Measurements from ENCODE around the gene GLUL.

GLUL gene

DNA sequence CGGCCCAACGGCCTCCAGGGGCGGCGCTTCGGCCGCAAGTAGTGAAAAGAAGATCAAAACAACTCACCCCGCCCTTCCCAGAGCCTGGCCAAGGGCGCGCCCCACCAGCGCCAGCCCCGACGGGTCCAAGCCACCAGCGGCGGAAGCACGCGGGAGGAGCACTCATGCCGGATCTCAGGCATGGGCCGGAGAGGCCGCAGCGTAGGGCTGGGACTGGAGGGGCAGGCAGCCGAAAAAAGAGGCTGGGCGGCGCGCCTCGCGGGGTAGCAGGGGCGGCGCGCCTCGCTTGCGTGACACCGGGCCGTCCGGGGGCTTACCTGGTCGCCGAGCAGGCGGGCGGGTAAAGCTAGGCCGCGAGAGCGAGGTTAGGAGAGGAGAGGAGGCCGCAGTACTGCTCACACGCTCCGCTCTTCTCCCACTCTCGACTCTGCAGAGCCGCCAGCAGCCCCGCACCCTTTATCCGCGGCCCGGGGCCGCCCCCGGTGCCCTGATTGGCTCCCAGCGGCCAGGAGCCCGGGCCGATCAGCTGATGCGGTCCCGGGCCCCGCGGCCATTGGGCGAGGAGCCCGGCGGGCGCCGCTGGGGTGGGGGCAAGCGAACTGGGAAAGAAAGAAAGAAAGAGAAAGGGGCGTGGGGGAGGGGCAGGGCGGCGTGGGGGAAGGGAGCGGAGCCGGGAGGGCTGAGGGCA is at the start of gene GLUL:
Gene GLUL (minus strand): TSS at position 429 of the 688 bp plus-strand sequence. CDS start 3,053 bp downstream, outside the sequence.
- FAIRE-seq, result no peak

DNA sequence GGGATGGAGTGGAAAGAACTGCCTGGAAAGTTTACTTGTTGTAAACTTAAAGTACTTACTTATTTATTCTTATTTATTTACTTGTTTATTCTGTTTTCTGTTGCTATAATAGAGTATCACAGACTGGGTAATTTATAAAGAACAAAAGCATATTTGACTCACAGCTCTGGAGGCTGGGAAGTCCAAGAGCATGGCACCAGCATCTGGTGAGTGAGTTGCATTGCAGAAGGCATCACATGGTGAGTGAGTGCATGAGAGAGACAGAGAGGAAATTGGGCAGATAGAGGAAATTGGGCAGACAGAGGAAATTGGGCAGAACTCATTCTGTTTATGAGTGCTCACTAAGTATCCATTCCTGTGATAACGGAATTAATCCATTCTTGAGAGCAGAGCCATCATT is 46.7 kb upstream of the GLUL start:
- no peak for FAIRE-seq

DNA sequence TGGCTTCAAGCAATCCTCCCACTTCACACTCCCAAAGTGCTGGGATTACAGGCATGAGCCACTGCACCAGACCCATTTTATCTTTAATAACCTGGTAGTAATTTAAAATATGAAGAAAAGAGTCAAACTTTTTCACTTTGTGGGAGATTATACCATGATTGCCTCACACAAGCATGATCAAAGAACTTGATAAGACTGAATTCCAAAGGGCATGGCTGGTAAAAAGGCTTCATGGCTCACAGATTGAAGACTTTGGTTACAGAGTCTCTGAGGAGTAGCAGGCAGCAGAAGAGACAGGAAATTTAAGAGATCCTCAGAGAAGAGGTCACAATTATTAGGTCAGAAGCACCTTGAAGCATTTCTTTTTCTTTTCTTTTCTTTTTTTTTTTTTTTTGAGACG is 42.0 kb upstream of the GLUL start:
- FAIRE-seq, result no peak

DNA sequence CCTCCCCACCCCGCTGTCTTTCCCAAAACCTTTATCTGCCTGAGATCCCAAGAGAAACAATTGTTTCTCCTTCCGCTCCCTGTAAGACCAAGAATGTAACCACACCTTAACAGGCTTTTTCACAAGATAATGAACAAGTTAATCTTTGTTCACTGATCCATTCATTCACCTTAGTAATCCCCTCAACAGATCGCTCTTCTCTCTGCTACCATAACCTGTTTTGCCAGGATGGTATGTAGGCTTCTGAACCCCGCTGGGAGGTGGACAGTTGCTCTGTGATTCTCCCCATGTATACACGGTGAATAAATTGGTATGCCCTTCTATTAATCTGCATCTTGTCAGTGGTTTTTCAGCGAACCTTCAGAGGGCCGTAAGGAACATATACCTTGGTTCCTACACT is 39.7 kb upstream of the GLUL start:
- FAIRE-seq, result no peak

DNA sequence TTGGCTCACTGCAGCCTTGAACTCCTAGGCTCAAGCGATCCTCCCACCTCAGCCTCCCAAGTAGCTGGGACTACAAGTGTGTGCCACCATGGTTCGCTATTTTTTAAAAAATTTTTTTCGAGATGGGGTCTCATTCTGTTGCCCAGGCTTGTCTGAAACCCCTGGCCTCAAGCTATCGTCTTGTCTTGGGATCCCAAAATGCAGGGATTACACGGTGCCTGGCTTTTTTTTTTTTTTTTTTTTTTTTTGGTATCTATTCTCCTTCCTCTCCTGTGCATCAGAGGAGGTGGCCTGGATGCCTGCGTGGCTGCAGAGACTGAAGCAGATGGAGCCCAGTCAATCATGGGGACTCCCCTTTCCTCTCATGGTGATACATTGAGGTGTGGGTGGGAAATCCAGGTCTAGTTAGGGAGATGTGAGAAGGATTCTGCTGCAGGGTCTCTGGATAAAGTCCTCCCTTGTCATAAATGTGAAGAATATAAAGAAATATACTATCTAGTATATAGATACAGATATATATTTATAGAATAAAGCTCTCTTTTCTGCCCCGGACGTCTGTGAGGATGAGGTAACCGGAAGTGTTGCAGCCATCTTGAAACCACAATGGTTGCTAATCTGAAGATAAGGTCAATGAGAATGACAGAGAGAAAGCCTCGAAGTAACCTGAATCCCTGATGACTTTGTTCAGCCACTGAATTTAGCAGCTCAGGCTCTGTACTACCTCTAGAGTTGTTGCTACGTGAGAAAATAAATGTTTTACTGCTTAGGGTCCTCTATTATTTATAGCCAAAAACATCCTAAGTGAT is 38.9 kb upstream of the GLUL start:
- FAIRE-seq, result no peak

DNA sequence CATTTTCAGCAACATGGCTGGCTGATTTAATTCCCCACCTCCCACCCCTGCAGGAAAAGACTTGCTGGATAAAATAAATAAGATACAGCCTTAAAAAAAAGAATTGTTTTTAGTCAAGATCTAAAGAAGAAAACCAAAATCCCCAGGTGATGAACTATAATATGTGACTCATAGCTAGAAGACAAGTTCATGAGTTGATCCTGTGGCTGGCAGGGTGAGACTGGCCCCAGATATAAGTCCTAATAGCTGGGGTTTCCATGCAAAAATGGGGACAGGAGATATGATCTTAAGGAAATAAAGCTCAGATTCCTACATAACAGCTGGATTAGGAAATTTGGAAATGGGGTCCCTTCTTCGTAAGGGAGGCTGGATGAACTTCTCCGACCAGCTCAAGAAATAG is 36.5 kb upstream of the GLUL start:
- no peak for FAIRE-seq

DNA sequence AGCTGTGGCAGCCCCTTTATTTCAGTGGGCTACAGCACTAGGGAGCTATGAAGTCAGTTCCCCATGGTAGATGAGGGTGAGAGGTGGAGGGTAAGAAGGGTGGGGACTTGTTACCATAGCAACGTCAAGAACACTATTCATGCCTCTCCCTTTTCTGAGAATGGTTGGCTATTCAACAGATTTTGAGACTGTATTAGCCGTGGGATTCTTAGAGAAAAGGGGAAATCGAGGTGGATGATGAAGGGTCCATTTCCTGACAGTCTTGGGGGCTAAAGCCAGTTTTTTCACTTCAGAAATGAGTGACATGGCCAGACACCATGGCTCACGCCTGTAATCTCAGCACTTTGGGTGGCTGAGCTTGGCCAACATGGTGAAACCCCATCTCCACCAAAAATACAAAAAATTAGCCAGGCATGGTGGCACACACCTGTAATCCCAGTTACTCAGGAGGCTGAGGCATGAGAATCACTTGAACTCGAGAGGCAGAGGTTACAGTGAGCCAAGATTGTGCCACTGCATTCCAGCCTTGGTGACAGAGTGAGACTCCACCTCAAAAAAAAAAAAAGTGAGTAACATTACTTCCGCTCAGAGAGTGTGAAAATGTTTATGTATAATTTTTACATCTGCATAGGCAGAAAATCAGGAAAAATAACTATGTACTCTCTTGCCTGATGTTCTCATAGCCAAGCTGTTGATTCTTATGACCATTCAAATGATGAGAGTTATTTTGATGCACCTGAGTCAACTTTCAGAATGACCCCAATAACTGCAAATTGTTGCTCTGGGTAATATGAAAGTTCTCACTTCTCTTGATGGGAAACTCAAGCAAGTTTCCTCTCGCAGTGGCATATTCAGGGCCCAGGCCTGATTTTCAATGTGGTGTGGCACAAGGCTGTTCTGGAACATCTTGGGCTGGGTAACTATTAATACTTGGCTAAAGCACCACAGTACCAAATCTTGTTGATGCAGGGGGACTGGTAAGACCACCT is 35.1 kb upstream of the GLUL start:
- FAIRE-seq, result no peak

DNA sequence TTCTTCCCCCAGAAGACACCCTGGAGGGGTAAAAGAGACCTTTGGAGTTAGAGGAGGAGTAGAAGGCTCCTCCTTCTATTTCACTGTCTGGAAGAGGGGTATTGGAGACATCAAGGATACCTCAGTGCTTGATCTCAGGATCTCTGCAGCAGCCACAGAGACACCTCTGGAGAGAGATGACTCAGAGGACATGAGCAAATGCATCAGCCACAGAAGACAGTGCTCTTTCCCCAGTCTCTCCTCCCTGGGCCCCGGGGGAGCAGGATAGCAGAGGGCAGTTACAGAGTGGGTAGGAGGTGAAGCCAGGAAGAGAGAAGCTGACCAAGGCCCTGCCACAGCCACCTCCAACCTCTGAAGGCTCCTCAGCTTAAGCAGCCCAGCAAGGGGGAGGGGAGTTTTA is 24.2 kb upstream of the GLUL start:
- no peak for FAIRE-seq

DNA sequence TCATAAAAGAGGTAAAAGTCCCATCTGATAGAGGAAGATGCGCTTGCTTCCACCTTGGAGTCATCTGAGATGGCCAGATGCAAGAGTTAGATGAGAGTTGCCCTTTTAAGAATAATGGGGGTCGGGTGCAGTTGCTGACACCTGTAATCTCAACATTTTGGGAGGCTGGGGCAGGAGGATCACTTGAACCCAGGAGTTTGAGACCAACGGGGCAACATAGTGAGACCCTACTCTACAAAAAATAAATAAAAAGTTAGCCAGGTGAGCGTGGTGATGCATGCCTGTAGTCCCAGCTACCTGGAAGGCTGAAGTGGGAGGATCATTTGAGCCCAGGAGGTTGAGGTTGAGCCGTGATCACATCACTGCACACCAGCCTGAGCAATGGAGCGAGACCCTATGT is 22.4 kb upstream of the GLUL start:
- no peak for FAIRE-seq

DNA sequence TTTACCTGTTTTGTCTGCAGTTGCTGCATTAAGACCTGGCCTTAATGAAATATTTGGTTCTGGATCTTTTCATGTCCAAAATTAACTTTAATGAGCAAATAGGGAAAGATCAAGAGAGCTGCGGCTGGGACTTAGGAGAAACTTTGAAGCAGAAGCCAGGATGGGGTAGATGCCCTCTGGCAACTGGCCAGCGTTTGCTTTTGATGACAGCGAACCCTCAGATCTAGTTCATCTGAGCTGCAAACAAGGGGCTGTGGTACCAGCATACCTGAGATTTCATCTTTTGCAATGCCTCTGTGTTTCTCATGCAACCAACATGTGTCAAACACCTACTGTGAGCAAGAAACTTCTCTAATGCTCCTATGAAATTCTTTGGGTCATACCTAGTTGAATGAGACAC is 21.9 kb upstream of the GLUL start:
- FAIRE-seq, result no peak

DNA sequence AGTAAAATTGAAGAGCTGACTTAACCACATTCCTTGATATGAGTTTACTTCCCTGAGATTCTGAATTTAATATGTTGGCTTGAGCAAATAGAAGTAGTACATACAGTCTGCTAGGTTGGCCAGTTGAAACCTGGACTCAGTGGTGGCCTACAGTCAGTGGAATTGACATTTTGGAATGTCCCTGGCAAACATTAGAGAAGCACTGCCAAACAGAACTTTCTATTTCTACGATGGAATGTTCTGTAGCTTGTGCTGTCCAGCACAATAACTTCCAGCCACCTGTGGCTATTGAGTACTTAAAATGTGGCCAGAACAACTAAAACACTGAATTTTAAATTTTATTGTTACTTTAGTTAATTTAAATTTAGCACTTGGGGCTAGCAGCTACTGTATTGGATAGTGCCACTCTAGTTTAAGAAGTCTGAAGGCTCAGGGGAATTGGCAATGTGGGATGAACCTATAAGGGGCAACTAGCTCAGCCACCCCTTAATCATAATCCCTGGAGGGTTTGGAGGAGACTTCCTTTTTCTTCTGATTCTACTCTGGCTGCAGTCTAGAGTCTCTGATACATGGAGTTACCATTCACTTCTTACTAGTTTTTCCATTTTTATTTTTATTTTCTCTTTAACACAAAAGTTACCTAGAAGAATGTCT is 19.2 kb upstream of the GLUL start:
- no peak for FAIRE-seq

DNA sequence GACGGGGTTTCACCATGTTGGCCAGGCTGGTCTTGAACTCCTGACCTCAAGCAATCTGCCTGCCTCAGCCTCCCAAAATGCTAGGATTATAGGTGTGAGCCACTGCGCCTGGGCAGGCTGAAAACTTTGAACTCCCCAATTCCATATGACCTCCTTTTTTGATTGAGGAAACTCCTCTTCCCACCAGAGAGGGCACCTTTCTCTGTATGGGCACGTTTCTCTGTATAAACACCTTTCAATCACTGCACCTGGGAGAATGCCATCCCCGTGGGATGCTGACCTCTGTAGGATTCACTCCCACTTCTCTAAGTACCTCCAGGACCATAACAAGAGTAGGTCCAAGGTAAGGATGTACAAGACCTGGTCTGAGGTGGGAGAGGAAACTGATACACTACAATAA is 18.5 kb upstream of the GLUL start:
- no peak for FAIRE-seq

DNA sequence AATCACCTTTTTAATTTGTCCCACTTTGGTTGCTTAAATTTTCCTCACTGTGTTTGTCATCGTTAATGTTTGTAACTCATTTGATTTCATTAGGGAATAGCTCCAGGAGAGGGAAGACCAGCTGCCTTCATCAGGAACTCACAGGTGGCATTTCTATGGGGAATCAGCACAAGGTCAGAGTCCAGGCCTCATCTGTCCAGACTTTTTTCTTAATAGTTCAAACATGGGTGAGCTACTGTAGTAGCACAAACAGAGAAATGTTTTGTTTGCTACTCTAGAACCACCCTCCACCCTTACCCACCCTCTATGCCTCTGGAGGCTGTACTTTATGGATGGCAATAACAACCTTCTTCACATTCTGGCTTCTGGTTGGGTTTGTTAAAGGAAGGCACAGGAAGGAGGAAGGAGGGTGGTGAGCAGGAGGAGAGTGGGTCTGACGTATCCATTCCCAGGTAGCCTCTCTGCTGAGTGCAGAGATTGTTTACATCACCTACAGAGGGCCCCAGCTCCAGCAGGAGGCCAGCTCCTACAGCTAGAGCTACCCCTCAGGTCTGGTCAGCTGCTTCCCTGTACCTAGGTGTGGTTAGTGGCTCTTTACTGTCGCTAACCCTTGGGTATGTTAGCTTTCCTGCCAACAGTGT is 17.0 kb upstream of the GLUL start:
- FAIRE-seq, result no peak

DNA sequence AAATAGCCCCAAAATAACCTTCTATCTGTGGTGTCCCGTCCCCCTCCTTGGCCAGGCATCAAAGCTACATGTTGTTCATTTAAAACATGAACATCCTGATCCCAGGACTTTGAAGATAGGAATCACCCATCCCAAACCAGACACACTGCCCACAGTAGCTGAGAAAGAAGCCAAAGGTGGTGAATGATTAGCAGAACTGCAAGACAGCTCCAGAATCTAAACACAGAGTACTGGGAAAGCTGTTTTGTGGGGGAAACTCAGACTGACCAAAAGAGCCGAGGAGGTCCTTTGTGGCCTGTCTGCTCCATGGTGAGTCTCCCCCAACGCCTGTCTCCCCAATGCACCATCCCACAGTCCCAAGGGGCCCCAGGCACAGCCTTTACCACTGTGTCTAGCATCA is 16.1 kb upstream of the GLUL start:
- no peak for FAIRE-seq

DNA sequence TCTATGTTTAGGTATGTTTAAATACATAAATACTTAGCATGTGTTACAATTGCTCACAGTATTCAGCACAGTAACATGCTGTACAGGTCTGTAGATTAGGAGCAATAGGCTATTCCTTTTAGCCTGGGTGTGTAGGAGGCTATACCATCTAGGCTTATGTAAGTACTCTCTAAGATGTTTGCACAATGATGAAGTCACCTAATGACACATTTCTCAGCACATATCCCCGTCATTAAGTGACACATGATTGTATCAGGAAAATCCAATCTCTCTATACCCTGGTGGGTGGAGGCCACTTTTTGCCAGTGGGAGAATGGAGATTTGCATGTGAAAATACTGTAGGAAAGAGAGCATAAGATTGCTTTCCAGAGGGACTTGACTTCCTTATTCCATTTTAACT is 14.4 kb upstream of the GLUL start:
- no peak for FAIRE-seq

DNA sequence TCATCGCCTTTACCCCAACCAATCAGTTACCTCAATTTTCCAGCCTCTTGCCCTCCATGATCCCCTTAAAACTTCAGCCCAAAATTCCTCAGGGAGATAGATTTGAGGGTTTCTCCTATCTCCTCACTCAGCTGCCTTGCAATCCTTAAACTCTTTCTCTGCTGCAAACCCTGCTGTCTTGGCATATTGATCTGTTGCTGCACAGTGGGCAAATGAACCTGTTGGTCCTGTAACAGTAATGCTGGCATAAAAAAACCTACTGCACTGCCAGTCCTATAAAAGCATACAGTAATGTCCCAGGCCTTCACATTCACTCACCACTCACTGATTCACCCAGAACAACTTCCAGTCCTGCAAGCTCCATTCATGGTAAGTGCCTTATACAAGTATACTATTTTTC is 14.0 kb upstream of the GLUL start:
- no peak for FAIRE-seq

DNA sequence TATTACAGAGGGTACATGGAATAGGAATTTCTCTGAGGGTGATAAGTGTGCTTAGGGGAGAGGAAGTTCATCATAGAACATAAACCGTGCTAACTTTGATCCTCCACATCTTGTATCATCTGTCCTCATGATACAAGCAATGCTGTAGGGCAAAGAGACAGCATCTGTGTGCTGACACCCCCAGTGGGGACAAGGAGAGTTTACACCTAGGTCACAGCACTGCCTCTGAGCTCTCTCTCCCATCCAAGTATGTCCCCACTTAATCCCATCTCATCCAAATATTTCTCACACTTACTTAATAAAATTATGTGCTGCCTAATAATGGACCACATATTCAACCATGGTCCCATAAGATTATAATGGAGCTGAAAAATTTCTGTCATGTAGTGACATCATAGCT is 13.2 kb upstream of the GLUL start:
- FAIRE-seq, result no peak

DNA sequence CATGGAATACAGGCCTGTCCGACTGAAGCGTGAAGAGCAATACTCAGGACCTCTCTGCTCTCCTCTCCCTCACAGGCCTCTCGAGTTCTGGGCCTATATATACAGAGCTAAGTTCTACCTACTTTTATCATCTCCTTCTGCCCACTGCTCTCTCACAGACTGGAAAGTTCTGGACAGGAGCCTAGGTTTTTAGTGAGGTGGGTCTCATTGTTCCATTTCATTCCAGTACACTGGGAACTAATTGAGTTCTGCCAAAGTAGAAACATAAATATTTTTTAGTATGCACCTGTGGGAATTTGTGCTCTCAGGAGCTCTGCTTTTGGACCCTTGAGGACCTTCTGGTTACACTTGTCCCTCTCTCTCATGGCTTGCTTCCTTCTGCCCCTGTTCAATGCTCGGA is 9.0 kb upstream of the GLUL start, which contains the start of gene TEDDM1:
Gene TEDDM1 (minus strand): TSS at position 101 of the 400 bp plus-strand sequence. CDS start 182 bp downstream, outside the sequence.
- FAIRE-seq, result no peak

DNA sequence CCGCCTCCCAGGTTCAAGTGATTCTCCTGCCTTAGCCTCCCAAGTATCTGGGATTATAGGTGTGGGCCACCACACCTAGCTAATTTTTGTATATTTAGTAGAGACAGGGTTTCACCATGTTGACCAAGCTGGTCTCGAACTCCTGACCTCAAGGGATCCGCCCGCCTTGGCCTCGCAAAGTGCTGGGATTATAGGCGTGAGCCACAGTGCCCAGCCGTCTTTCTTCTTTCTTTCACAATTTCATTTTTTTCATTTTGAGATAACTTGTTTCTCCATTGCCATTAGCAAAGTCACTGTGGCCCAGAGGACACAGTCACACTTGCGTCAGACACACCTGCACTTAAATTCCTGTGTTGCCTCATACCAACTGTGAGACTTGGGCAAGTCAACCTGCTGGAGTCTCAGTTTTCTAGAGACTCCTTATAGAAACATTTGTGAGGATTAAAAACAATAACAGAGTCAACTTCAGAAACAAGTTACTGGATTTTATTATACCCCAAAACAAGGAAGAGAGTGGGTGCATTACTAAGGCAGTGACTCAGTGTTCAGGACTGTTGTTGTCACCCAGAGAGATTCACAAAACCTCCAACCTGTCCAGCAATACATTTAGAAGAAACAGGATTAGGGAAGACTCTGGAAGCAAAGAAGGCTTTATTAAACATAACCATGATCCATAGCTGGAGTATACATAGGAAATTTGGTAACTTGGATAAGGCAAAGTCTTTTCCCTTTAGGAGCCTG is 6.2 kb upstream of the GLUL start:
- no peak for FAIRE-seq

DNA sequence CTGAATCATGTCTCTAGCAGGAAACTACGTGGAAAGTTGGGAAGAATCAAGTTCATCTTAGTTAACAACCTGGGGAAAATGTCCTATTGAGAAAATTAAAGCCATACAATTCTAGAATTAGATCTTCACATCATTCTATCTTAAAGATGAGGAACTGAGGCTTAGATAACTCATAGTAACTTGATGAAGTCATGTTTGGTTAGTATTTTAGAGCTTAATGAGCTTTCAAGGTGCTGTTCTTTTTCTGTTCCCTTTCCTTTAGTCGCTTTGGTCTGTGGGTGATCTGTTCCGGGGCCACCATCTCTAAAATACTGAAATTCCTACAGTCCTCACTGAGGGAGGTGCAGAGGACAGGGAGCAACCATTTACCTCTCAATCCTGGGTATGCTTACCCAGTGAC is 4.3 kb upstream of the GLUL start:
- FAIRE-seq, result no peak

DNA sequence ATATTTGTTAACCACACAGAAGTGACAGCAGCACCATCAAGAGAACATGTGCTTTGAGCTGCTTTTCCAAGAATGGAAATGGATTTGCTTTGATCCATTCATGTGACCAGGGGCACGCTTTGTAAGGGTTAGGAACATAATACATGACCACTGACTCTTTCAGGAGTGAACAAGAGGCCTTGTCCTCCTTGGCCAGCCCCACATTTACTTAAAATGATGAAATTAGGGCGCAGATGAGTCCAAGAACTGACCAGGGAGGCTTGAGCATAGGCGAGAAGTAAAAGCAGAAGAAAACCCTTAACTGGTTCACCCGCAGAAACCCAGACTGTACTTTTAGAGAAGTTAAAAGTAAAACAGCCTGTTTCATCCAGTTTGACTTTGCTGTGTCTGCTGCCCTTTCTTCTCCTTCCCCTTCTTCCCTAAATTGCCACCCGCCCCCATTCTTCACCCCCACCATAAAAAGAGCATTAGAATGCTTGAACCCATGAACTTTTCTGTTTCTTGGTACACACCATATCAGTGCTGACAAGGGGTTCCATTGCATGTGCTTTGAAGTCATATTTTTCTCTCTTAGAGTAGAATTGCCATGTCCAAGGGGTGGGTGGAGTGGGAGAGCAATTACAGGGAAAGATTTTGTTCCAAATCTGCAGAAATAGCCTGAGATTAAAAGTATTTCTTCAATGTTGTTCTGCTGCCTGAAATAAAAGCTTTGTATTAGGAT is 2.6 kb upstream of the GLUL start:
- FAIRE-seq, result no peak

Data from islet of Langerhans (tissue), 1 donor.